ENCODE results near the gene RRP1. TPM values are rescaled to one million over a fixed set of nuclear protein-coding genes. Genes with fewer than 3 reads are reported as not detected.

Gene RRP1
- polyA plus RNA-seq, 2 of the 4 experiments (the other 2 are of a cell fraction): 15.4 to 29.5 TPM

- TF ChIP-seq FOXS1 (CRISPR knock-in tag; IDR thresholded peaks at IDR 0.05): no peak
- no peak for TF ChIP-seq REST (IDR thresholded peaks at IDR 0.05)
- TF ChIP-seq FOSL2 (IDR thresholded peaks at IDR 0.05): no peak
- no peak for TF ChIP-seq FOSL2 (CRISPR knock-in tag; IDR thresholded peaks at IDR 0.05)
Observed at GRCh38 chr21:43759651-43760050, 29.7 kb upstream of the RRP1 start (continued).

- no peak for ATAC-seq
- Histone ChIP-seq H3K9me3 (no peaks in the 10 kb centered on the region), H3K4me2 (no peak overlapping the region), H3K27ac (no peak overlapping the region), H3K4me3 (no peak overlapping the region), H3K4me1 (peaks cover 30% of the 10 kb centered on the region)
- 89% methylated on average over 18 of the region's 22 CpGs for WGBS (ENCODE audit: missing lambda C conversion rate)
- CTCF ChIA-PET: interaction anchor here (2.3 kb wide), 1 partner anchor 13 kb away, joined by 6 read pairs; no protein-coding TSS in a partner anchor
- POLR2A ChIA-PET: no interaction called here
- no peak for FAIRE-seq
- no peak for DNase-seq (ENCODE audit: low read depth in 1 of 2, low spot score in 1 of 2)
- no peak for TF ChIP-seq ATOH8 (CRISPR knock-in tag; IDR thresholded peaks at IDR 0.05; ENCODE audit: low read depth)
- no peak for TF ChIP-seq NFE2L2 (conservative IDR thresholded peaks at IDR 0.05; ENCODE audit: low read length)
- TF ChIP-seq SMC3 (IDR thresholded peaks at IDR 0.05): no peak
- TF ChIP-seq ELK1 (IDR thresholded peaks at IDR 0.05; ENCODE audit: low read depth, low read length): no peak
- TF ChIP-seq CHD4 (IDR thresholded peaks at IDR 0.05; ENCODE audit: borderline replicate concordance): no peak
- TF ChIP-seq POLR2A (IDR thresholded peaks at IDR 0.05; ENCODE audit: low read length): no peak
- no peak for TF ChIP-seq JUNB (IDR thresholded peaks at IDR 0.05)
- TF ChIP-seq HOXB5 (CRISPR knock-in tag; IDR thresholded peaks at IDR 0.05): no peak
- TF ChIP-seq HEYL (CRISPR knock-in tag; IDR thresholded peaks at IDR 0.05): no peak
- no peak for TF ChIP-seq MAFK (IDR thresholded peaks at IDR 0.05; ENCODE audit: partially characterized antibody)
- no peak for TF ChIP-seq BHLHE40 (IDR thresholded peaks at IDR 0.05; ENCODE audit: low read depth, low read length)
- no peak for TF ChIP-seq EP300 (IDR thresholded peaks at IDR 0.05)
- TF ChIP-seq GATA3 (IDR thresholded peaks at IDR 0.05; ENCODE audit: borderline replicate concordance): no peak
- TF ChIP-seq MAX (IDR thresholded peaks at IDR 0.05): no peak
Observed at GRCh38 chr21:43760391-43760958, 28.9 kb upstream of the RRP1 start.

GRCh38 chr21:43761886-43762285, 27.5 kb upstream of the RRP1 start:
- DNase-seq (ENCODE audit: low read depth in 1 of 2, low spot score in 1 of 2): no peak
- Histone ChIP-seq H3K4me1 (peaks cover 40% of the 10 kb centered on the region), H3K9me3 (no peaks in the 10 kb centered on the region), H3K4me3 (no peak overlapping the region), H3K27ac (no peak overlapping the region), H3K4me2 (no peak overlapping the region)
- no peak for ATAC-seq
- CTCF ChIA-PET: interaction anchor here (2.3 kb wide), 1 partner anchor 14 kb away, joined by 6 read pairs; no protein-coding TSS in a partner anchor
- WGBS (ENCODE audit: missing lambda C conversion rate): 96% methylated on average over 18 of the region's 18 CpGs
- FAIRE-seq: no peak
- POLR2A ChIA-PET: no interaction called here
- TF ChIP-seq MYC (IDR thresholded peaks at IDR 0.05; ENCODE audit: borderline replicate concordance, low read length): no peak
- TF ChIP-seq HOXA7 (CRISPR knock-in tag; IDR thresholded peaks at IDR 0.05): no peak
- no peak for TF ChIP-seq HDAC2 (IDR thresholded peaks at IDR 0.05)
- no peak for TF ChIP-seq KDM1A (IDR thresholded peaks at IDR 0.05; ENCODE audit: low read depth)
- no peak for TF ChIP-seq RNF2 (IDR thresholded peaks at IDR 0.05; ENCODE audit: borderline replicate concordance, low read depth)
- TF ChIP-seq PHF8 (IDR thresholded peaks at IDR 0.05; ENCODE audit: borderline replicate concordance, low read depth): no peak
- no peak for TF ChIP-seq E2F6 (IDR thresholded peaks at IDR 0.05; ENCODE audit: borderline replicate concordance, low read depth)
- no peak for TF ChIP-seq FOSL2 (IDR thresholded peaks at IDR 0.05)
- TF ChIP-seq FOSL2 (CRISPR knock-in tag; IDR thresholded peaks at IDR 0.05): no peak
- no peak for TF ChIP-seq PBX3 (IDR thresholded peaks at IDR 0.05)
- TF ChIP-seq FOSB (CRISPR knock-in tag; IDR thresholded peaks at IDR 0.05): no peak
- TF ChIP-seq MAZ (IDR thresholded peaks at IDR 0.05; ENCODE audit: borderline replicate concordance, low read depth, low read length): no peak
- no peak for TF ChIP-seq POLR2AphosphoS2 (conservative IDR thresholded peaks at IDR 0.05; ENCODE audit: low read length)
- no peak for TF ChIP-seq ZFP36 (IDR thresholded peaks at IDR 0.05; ENCODE audit: borderline replicate concordance, partially characterized antibody)
- no peak for TF ChIP-seq ZC3H11A (IDR thresholded peaks at IDR 0.05)
- TF ChIP-seq HEYL (CRISPR knock-in tag; IDR thresholded peaks at IDR 0.05): no peak
- TF ChIP-seq EHF (CRISPR knock-in tag; IDR thresholded peaks at IDR 0.05): no peak
